IMR-90 (cell line): Measurements from ENCODE around the gene BRME1. TPM values are rescaled to one million over a fixed set of nuclear protein-coding genes. Genes with fewer than 3 reads are reported as not detected.
A peak's percentile ranks its signal among the peaks of the same experiment; 100 is the strongest.

Experiments used
- BHLHE40 ChIP-seq: fragments of 150-350 bp; IDR thresholded peaks from 2 replicates; pipeline ENCODE4 v1.6.1; 2016; ENCODE audit warnings: mild to moderate bottlenecking, low read depth, low read length
- FOS ChIP-seq: fragments of 150-350 bp; IDR thresholded peaks from 2 replicates; pipeline ENCODE4 v1.6.1; 2016; ENCODE audit warnings: low read depth, low read length
- NFE2L2 ChIP-seq: fragments of 150-350 bp; IDR thresholded peaks from 2 replicates; pipeline ENCODE4 v1.6.1; 2016; ENCODE audit warnings: low read depth, mild to moderate bottlenecking, low read length
- RCOR1 ChIP-seq: IDR thresholded peaks from 2 replicates; pipeline ENCODE4 v1.6.1; 2012; ENCODE audit warnings: mild to moderate bottlenecking, low read length, improper control_type of control experiment; ENCODE audit not compliant: insufficient replicate concordance
- polyA plus RNA-seq, 3 experiments: library from polyadenylated mRNA; depleted of rRNA; stranded (reverse); fragments of >200 nt; gene quantifications; 2 replicates each; pipeline ENCODE4 v1.2.3, GENCODE V29; 2012; ENCODE audit warnings: low replicate concordance in 1 of 3
- total RNA-seq: library from RNA; depleted of rRNA; stranded (reverse); fragments of >200 nt; gene quantifications from 2 replicates; pipeline ENCODE4 v1.2.3, GENCODE V29; 2012
- TF ChIP-seq, protein P1 (sequence below): fragments of 150-350 bp; IDR thresholded peaks from 2 replicates; pipeline ENCODE4 v1.6.1; 2017; ENCODE audit warnings: mild to moderate bottlenecking, antibody characterized with exemption, low read length, low read depth

BRME1 gene
- total and polyA plus RNA-seq, 2 of the 4 experiments (the other 2 are of a cell fraction): 0.18 to 0.38 TPM

DNA sequence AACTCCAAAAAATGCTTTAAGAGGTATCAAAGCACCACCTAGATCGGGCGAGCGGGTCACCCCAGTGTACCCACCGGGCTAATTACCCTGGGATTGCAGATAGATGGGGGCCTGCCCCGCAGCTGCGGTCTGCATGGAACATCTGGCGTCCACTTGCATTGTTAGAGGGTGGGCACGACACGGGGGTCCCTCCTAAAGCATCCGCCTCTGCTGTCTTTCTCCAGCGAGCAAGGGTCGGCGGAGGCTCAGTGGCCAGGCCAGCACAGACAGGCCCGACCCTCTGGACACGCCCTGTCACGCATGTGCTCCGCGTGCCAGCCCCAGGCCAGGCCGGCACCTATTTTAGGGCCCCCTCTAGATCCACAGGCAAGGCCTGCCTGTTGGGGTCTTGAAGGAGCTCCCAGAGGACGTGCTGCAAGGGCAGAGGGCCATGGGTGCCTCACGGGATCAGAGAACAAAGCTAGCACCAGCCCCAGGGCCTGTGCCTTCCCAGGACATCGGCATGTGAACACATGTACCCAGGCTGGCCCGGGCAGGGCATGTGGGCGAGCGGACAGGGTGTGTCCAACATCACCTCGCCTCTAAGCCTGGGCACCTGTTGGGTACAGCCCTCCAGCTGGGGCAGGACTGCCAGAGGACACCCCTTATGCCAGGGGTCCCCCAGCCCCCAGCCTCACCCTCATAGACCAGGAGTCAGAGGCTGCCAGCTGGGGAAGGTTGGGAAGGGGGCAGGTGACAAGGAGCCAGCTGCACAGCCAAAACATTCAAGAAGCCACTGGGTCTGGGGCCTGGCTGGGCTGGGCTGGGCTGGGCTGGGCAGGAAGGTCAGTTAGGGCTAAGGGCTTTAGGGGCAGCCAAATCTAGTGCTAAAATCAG is 64.6 kb downstream of the BRME1 start (continued):
- no peak for TF ChIP-seq FOS
- no peak for TF ChIP-seq RCOR1
- TF ChIP-seq BHLHE40: no peak
- TF ChIP-seq NFE2L2: peak; percentile 17; the same call in 1 of the 2 replicates
- TF ChIP-seq, protein P1, sequence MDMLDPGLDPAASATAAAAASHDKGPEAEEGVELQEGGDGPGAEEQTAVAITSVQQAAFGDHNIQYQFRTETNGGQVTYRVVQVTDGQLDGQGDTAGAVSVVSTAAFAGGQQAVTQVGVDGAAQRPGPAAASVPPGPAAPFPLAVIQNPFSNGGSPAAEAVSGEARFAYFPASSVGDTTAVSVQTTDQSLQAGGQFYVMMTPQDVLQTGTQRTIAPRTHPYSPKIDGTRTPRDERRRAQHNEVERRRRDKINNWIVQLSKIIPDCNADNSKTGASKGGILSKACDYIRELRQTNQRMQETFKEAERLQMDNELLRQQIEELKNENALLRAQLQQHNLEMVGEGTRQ: 0 out of 2 replicates have a peak, but pooled peaks have one; percentile 2
